ENCODE measurements around the gene MEGF6. TPM values are rescaled to one million over a fixed set of nuclear protein-coding genes. Genes with fewer than 3 reads are reported as not detected.

Gene MEGF6
- total RNA-seq, 3 donors from 2014 or later, result 0.43 to 0.98 (median 0.84) TPM

- no peaks in the 10 kb centered on the region for H3K27me3 Mint-ChIP-seq (ENCODE audit: low read depth)
- no peaks in the 10 kb centered on the region for H3K36me3 Mint-ChIP-seq (ENCODE audit: insufficient read depth)
- peaks cover 19% of the 10 kb centered on the region for H3K4me1 Mint-ChIP-seq (ENCODE audit: low read depth)
- DNase-seq, result no peak
- H3K9me3 Mint-ChIP-seq, result no peaks in the 10 kb centered on the region
- no peak for ATAC-seq
- H3K4me3 Mint-ChIP-seq, result peak overlapping the region; percentile 76
Measured at GRCh38 chr1:3529099-3529729, 82.1 kb downstream of the MEGF6 start.

GRCh38 chr1:3527774-3528173 lies 83.5 kb downstream of the MEGF6 start:
- Mint-ChIP-seq H3K4me3 (no peak overlapping the region), H3K27me3 (ENCODE audit: low read depth) (no peaks in the 10 kb centered on the region), H3K36me3 (ENCODE audit: insufficient read depth) (no peaks in the 10 kb centered on the region), H3K4me1 (ENCODE audit: low read depth) (peaks cover 19% of the 10 kb centered on the region), H3K9me3 (no peaks in the 10 kb centered on the region)
- ATAC-seq, result no peak
- no peak for DNase-seq

DNA sequence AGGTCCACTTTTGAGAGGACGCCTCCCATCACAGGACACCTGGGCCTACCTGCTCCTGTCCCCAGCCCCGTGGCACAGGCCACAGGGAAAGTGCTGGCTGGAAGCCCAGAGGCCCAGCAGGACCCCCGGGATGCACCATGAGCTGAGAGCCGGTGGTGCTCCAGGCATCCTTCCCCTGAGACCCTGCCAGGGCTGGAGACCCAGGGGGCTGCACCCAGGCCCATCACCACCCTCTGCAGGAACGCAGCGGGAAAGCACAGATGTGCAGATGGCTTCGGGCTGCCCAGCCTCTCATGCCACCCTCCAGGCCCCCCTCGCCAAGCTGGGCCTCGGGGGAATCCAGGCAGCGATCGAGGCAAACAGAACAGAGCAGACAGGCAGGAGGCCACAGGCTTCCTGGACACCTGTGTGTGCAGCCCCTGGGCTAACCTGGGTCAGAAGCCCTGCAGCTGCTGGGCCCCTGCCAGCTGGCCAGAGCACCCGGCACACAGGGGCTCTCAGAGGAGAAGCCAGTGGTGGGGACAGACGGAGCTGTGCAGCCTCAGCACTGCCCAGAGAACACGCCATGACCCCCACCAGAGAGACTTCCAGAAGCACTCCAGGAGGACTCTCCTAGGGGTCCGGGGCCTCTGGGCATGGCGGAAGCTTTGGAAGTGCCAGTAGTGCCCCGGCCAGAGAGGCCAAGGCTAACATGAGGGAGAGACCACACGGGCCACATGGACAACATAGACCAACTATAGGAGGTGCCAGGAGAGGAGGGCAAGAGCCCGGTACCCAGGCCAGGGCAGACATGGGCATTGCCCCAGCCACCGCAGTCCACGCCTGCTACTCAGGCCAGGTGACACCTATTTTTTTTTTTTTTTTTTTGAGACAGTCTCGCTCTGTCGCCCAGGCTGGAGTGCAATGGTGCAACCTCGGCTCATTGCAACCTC lies 85.5 kb downstream of the MEGF6 start:
- no peak for DNase-seq
- Mint-ChIP-seq H3K4me3 (no peak overlapping the region), H3K4me1 (ENCODE audit: low read depth) (peaks cover 17% of the 10 kb centered on the region), H3K27me3 (ENCODE audit: low read depth) (no peaks in the 10 kb centered on the region), H3K36me3 (ENCODE audit: insufficient read depth) (no peaks in the 10 kb centered on the region), H3K9me3 (no peaks in the 10 kb centered on the region)
- no peak for ATAC-seq

DNA sequence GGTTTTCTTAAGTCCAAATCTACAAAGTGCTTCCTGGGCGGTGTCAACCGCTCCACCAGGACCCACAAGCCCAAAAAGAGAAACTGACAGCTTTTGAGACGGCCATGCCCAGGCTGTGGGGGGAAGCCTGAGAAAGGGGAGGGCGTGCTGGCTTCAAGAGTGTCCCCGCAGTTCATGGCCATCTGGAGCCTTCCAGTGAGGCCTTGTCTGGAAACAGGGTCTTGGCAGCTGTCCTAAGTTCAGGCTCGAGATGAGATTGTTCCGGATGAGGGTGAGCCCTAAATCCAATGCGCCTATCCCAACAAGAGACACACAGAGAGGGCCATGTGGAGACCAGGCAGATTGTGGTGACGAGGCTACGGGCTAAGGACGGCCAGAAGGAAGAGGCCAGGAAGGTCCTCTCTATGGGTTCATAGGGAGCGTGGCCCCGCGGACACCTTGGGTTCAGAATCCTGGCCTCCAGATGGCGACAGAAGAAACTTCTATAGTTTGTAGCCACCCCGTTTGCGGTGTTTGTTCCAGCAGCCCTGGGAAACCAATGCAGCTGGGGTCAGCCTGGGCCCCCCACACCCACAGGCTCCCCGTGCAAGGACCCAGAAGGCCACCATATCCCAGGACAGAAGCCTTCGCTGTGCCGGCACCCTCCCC lies 86.6 kb downstream of the MEGF6 start:
- Mint-ChIP-seq H3K4me3 (no peak overlapping the region), H3K27me3 (ENCODE audit: low read depth) (no peaks in the 10 kb centered on the region), H3K9me3 (no peaks in the 10 kb centered on the region), H3K36me3 (ENCODE audit: insufficient read depth) (no peaks in the 10 kb centered on the region), H3K4me1 (ENCODE audit: low read depth) (peaks cover 8% of the 10 kb centered on the region)
- DNase-seq (no peak), ATAC-seq (no peak)

- H3K9me3 Mint-ChIP-seq, result no peaks in the 10 kb centered on the region
- no peak for ATAC-seq
- no peaks in the 10 kb centered on the region for H3K36me3 Mint-ChIP-seq (ENCODE audit: insufficient read depth)
- DNase-seq, result no peak
- H3K4me1 Mint-ChIP-seq (ENCODE audit: low read depth), result peaks cover 6% of the 10 kb centered on the region
- no peak overlapping the region for H3K4me3 Mint-ChIP-seq
- no peaks in the 10 kb centered on the region for H3K27me3 Mint-ChIP-seq (ENCODE audit: low read depth)
Measured at GRCh38 chr1:3523980-3524379, 87.3 kb downstream of the MEGF6 start.

GRCh38 chr1:3522564-3523265 lies 88.6 kb downstream of the MEGF6 start:
- ATAC-seq, result no peak
- no peaks in the 10 kb centered on the region for H3K9me3 Mint-ChIP-seq
- no peaks in the 10 kb centered on the region for H3K36me3 Mint-ChIP-seq (ENCODE audit: insufficient read depth)
- H3K27me3 Mint-ChIP-seq (ENCODE audit: low read depth), result no peaks in the 10 kb centered on the region
- H3K4me1 Mint-ChIP-seq (ENCODE audit: low read depth), result no peaks in the 10 kb centered on the region
- H3K4me3 Mint-ChIP-seq, result no peak overlapping the region
- DNase-seq, result no peak

GRCh38 chr1:3522112-3522511 lies 89.2 kb downstream of the MEGF6 start:
- ATAC-seq (no peak), DNase-seq (no peak)
- Mint-ChIP-seq H3K4me1 (ENCODE audit: low read depth) (no peaks in the 10 kb centered on the region), H3K27me3 (ENCODE audit: low read depth) (no peaks in the 10 kb centered on the region), H3K36me3 (ENCODE audit: insufficient read depth) (no peaks in the 10 kb centered on the region), H3K9me3 (no peaks in the 10 kb centered on the region), H3K4me3 (no peak overlapping the region)

DNA sequence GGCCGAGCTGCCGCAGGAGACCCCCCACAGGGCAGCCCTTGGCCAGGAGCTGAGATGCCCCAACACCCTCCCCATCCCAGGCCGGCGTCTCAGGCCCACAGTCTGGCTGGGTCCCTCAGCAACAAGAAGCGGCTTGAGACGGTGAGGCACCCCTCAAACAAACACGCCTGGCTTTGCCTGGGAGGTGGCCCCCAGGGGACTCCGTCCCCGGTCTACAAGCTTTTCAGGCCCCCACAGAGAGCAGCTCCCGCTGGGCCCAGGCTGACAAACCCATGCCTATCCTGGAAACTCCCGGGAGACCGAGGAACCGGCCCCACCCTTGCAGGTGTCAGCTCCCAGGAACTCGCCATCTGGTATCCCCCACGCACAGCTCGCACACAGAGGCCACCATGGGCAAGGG lies 89.9 kb downstream of the MEGF6 start:
- Mint-ChIP-seq H3K36me3 (ENCODE audit: insufficient read depth) (no peaks in the 10 kb centered on the region), H3K27me3 (ENCODE audit: low read depth) (no peaks in the 10 kb centered on the region), H3K4me1 (ENCODE audit: low read depth) (no peaks in the 10 kb centered on the region), H3K4me3 (no peak overlapping the region), H3K9me3 (no peaks in the 10 kb centered on the region)
- ATAC-seq (no peak), DNase-seq (no peak)

DNA sequence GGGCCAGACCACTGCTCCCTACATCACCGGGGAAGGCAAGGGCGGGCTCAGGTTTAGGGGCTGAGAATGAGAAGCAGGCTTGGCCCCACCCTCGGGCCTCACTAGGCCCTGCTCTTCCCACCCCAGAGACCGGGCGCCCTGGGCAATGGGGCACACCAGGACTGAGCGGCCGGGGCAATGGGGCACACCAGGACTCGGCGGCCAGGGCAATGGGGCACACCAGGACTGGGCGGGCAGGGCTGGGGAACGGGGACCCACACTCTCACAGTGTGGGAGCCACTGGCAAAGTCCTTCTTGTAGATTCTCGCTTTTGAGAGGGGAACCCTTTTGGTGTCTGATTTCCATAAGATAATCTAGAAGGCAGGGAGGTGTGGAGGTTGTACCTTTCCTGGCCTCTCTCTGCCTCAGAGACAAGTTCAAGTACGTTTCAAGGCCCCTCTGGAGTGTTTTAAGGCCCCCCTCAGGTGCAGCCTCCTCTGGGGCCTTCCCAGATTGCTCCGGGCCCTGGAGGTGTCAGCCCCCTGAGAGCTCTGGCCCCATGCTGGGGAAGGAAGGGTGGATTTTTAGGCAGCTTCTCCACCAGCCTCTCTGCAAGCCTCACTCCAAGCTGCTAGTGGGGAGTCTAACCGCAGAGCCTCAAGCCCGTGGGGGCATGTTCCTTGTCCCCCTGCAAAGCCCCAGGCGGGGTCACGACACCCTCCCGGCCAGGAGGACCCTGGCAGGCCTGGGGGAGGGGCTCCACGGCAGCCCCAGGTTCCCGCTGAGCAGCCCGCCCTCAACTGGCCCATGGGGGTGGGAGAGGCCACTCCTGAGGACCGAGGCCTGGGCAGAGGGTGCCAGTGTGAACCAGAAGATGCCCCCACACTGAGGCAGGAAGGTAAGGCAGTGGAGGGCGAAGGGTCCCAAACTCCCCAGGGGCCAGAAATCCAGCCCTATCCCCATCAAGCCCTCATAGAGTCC lies 90.6 kb downstream of the MEGF6 start:
- ATAC-seq, result no peak
- no peak overlapping the region for H3K4me3 Mint-ChIP-seq
- DNase-seq, result no peak
- H3K36me3 Mint-ChIP-seq (ENCODE audit: insufficient read depth), result no peaks in the 10 kb centered on the region
- H3K4me1 Mint-ChIP-seq (ENCODE audit: low read depth), result no peaks in the 10 kb centered on the region
- no peaks in the 10 kb centered on the region for H3K27me3 Mint-ChIP-seq (ENCODE audit: low read depth)
- H3K9me3 Mint-ChIP-seq, result no peaks in the 10 kb centered on the region

DNA sequence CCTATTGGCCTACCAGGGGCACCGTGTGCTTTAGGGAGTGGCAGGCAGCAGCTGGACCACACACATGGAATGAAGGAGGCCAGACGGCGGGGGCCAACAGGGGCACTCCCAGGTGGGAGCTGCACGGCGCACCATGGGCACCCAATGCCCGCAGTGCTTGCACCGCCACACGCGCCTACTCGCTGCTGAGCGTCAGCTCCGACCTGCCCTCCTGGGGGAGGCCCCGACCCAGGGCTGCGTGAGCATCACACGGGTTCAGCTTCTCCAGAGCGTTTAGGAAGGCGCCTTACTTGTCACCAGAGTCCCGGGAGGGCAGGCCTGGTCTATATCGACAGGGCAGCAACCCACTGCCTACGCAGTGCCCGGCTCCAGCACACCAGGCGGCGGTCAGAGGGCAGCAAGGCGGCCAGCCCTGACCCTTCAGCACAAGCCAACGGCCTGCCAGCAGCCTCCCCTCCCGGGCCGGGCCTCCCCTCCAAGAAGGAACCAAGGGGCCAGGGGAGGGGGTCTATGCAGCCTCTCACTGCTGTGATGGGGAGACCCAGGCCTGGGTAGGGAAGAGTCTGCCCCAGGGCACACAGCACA lies 91.9 kb downstream of the MEGF6 start:
- DNase-seq, result no peak
- Mint-ChIP-seq H3K27me3 (ENCODE audit: low read depth) (no peaks in the 10 kb centered on the region), H3K4me3 (no peak overlapping the region), H3K36me3 (ENCODE audit: insufficient read depth) (no peaks in the 10 kb centered on the region), H3K4me1 (ENCODE audit: low read depth) (no peaks in the 10 kb centered on the region), H3K9me3 (no peaks in the 10 kb centered on the region)
- no peak for ATAC-seq

- no peaks in the 10 kb centered on the region for H3K4me1 Mint-ChIP-seq (ENCODE audit: low read depth)
- DNase-seq (no peak), ATAC-seq (no peak)
- no peaks in the 10 kb centered on the region for H3K9me3 Mint-ChIP-seq
- H3K36me3 Mint-ChIP-seq (ENCODE audit: insufficient read depth), result no peaks in the 10 kb centered on the region
- H3K27me3 Mint-ChIP-seq (ENCODE audit: low read depth), result no peaks in the 10 kb centered on the region
- H3K4me3 Mint-ChIP-seq, result no peak overlapping the region
Measured at GRCh38 chr1:3518756-3519155, 92.6 kb downstream of the MEGF6 start.

DNA sequence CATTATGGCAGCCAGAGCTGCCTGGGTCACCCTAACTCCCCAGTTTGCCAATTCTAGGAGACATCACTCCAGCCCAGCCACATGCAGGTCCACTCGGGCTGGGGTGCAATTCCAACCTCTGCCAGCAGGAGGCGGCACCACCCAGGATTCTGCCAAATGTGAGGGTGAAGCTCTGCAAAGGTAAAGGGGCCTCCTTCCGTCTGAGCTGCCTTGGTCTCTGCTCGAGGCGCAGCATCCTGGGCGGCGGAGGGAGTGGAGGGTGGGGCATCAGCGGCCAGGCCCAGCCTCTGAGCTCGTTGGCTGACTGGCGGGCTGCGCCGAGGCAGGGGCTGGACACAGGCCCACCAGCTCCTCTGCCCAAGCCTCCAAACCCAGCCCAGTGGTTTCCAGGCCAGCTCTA lies 93.1 kb downstream of the MEGF6 start:
- peak; percentile 30 for DNase-seq
- Mint-ChIP-seq H3K4me1 (ENCODE audit: low read depth) (no peaks in the 10 kb centered on the region), H3K4me3 (no peak overlapping the region), H3K27me3 (ENCODE audit: low read depth) (no peaks in the 10 kb centered on the region), H3K36me3 (ENCODE audit: insufficient read depth) (no peaks in the 10 kb centered on the region), H3K9me3 (no peaks in the 10 kb centered on the region)
- no peak for ATAC-seq
